ENCODE results near the gene NID1. TPM values are rescaled to one million over a fixed set of nuclear protein-coding genes. Genes with fewer than 3 reads are reported as not detected.

NID1 gene
- total and polyA plus RNA-seq, 2 donors (not counting 3 experiments of a cell fraction or from before 2014, with no cell fraction given): 87.0 to 109 TPM

DNA sequence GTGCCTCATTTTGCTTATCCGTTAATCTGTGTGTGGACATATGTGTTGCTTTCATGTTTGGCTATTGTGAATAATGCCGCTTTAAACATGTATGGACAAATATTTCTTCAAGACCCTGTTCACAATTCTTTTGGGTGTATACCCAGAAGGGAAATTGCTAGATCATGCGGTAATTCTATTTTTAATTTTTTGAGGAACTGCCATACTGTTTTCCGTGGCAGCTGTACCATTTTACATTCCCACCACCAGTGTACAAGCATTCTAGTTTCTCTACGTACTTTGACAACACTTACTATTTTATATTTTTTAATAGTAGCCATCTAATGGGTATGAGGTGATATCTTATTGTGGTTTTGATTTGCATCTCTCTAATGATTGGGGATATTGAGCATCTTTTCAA lies 7.1 kb upstream of the NID1 start:
- Histone ChIP-seq H3K4me3 (replicated peaks in 1 of 3; ENCODE audit: insufficient read depth in 1 of 3, low read depth in 1 of 3, low read length in 3 of 3) (no peak overlapping the region), H4K20me1 (replicated peaks; ENCODE audit: control insufficient read depth, extremely low read depth, insufficient read depth, low read length) (no peaks in the 10 kb centered on the region), H3K36me3 (ENCODE audit: control insufficient read depth in 2 of 2, extremely low read depth in 1 of 2, insufficient read depth in 2 of 2, low read length in 2 of 2) (no peaks in the 10 kb centered on the region), H3K79me2 (ENCODE audit: control insufficient read depth, insufficient read depth, low read length) (no peaks in the 10 kb centered on the region), H3K9me3 (replicated peaks; ENCODE audit: control insufficient read depth, insufficient read depth, low read length) (no peaks in the 10 kb centered on the region), H3K27me3 (ENCODE audit: control insufficient read depth in 2 of 2, insufficient read depth in 2 of 2, low read length in 2 of 2) (peaks cover 2% of the 10 kb centered on the region in 2 experiments), H3K4me1 (ENCODE audit: control insufficient read depth, extremely low read depth, insufficient read depth, low read length) (no peaks in the 10 kb centered on the region), H3K4me2 (ENCODE audit: insufficient read depth, low read length) (no peak overlapping the region), H2AFZ (ENCODE audit: low read depth, low read length) (no peak overlapping the region), H3K27ac (ENCODE audit: insufficient read depth, low read depth, low read length) (no peak overlapping the region), H3K9ac (replicated peaks; ENCODE audit: extremely low read depth, insufficient read depth, low read length) (no peak overlapping the region), H3K9me1 (replicated peaks; ENCODE audit: control insufficient read depth, extremely low read depth, insufficient read depth, low read length) (no peaks in the 10 kb centered on the region)
- ChIA-PET CTCF (no interaction called here), POLR2A (no interaction called here)
- FAIRE-seq: no peak
- BruUV-seq (replicated peaks): no TSS peak
- intact Hi-C loops (cut with micrococcal nuclease) (no loop called here), dilution Hi-C loops (cut with MboI; ENCODE audit: extremely low pct_ligation_motif_present, low sequenced_read_pairs) (no loop called here)
- TF ChIP-seq MYC (IDR thresholded peaks at IDR 0.05; ENCODE audit: low read depth, low read length): no peak
- TF ChIP-seq FOS (IDR thresholded peaks at IDR 0.05; ENCODE audit: borderline replicate concordance, insufficient read depth, low read length): no peak
- TF ChIP-seq, protein P1, sequence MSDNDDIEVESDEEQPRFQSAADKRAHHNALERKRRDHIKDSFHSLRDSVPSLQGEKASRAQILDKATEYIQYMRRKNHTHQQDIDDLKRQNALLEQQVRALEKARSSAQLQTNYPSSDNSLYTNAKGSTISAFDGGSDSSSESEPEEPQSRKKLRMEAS (IDR thresholded peaks at IDR 0.05; ENCODE audit: insufficient read depth, insufficient read length): no peak
- TF ChIP-seq, protein P2, sequence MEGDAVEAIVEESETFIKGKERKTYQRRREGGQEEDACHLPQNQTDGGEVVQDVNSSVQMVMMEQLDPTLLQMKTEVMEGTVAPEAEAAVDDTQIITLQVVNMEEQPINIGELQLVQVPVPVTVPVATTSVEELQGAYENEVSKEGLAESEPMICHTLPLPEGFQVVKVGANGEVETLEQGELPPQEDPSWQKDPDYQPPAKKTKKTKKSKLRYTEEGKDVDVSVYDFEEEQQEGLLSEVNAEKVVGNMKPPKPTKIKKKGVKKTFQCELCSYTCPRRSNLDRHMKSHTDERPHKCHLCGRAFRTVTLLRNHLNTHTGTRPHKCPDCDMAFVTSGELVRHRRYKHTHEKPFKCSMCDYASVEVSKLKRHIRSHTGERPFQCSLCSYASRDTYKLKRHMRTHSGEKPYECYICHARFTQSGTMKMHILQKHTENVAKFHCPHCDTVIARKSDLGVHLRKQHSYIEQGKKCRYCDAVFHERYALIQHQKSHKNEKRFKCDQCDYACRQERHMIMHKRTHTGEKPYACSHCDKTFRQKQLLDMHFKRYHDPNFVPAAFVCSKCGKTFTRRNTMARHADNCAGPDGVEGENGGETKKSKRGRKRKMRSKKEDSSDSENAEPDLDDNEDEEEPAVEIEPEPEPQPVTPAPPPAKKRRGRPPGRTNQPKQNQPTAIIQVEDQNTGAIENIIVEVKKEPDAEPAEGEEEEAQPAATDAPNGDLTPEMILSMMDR (IDR thresholded peaks at IDR 0.05; ENCODE audit: extremely low read depth in 1 of 2, insufficient read depth in 1 of 2, low read depth in 1 of 2, low read length in 2 of 2): no peak
- no peak for TF ChIP-seq GATA2 (IDR thresholded peaks at IDR 0.05; ENCODE audit: insufficient read depth, insufficient read length, low read depth, low read length)
- no peak for TF ChIP-seq POLR2A (IDR thresholded peaks at IDR 0.05; ENCODE audit: low read depth, low read length)
- TF ChIP-seq POLR2AphosphoS5 (IDR thresholded peaks at IDR 0.05; ENCODE audit: insufficient read depth, low read depth, low read length): no peak
- TF ChIP-seq EZH2 (IDR thresholded peaks at IDR 0.05; ENCODE audit: borderline replicate concordance, low read depth, low read length, severe bottlenecking): no peak
- TF ChIP-seq JUN (IDR thresholded peaks at IDR 0.05; ENCODE audit: borderline replicate concordance, insufficient read depth, insufficient read length, low read depth): no peak
- DNase-seq (ENCODE audit: low read depth, low spot score): no peak

All from endothelial cell of umbilical vein (primary cell).